GM12872 (cell line): ENCODE measurements around the gene FMN2.

Experiments used
- CTCF ChIP-seq: IDR thresholded peaks from 3 replicates; pipeline ENCODE4 v1.5.1; 2011; ENCODE audit warnings: low read depth, mild to moderate bottlenecking, low read length, moderate library complexity; ENCODE audit not compliant: insufficient read depth

FMN2 gene

GRCh38 chr1:240491796-240492195 is 400.1 kb downstream of the FMN2 start:
- no peak for TF ChIP-seq CTCF

- TF ChIP-seq CTCF = no peak
These were observed 401.3 kb downstream of the FMN2 start for GRCh38 chr1:240492832-240493440.

- TF ChIP-seq CTCF = no peak
These were observed 403.9 kb downstream of the FMN2 start for GRCh38 chr1:240495601-240496000.

- no peak for TF ChIP-seq CTCF
These were observed 404.7 kb downstream of the FMN2 start for GRCh38 chr1:240496356-240496755.

GRCh38 chr1:240496941-240497340 is 405.3 kb downstream of the FMN2 start:
- no peak for TF ChIP-seq CTCF

- TF ChIP-seq CTCF = no peak
These were observed 406.2 kb downstream of the FMN2 start for GRCh38 chr1:240497908-240498307.

- TF ChIP-seq CTCF = no peak
These were observed 406.7 kb downstream of the FMN2 start for GRCh38 chr1:240498335-240498734.
